Activated T-helper 1 cell treated with anti-CD3 and anti-CD28 coated beads, Interleukin-12 subunit alpha, Interleukin-12 subunit beta, Interleukin-2, Interleukin-4 antibody, amounts not matched to agents 30 ng/mL and 10 ng/mL and 1 ng/mL, durations not matched to agents 14 hours and 24 hours and 36 hours (primary cell): Measurements from ENCODE around the gene SRRM3. TPM values are rescaled to one million over a fixed set of nuclear protein-coding genes. Genes with fewer than 3 reads are reported as not detected.
A peak's percentile ranks its signal among the peaks of the same experiment; 100 is the strongest.
"Not testable (repeated sequence)": the region's sequence is repeated elsewhere in the genome, so short reads cannot be mapped to it uniquely, and the experiment has no call there.

ENCODE experiments used
- DNase-seq: peaks from one replicate; pipeline ENCODE4 v3.0.0; 2021; ENCODE audit warnings: low spot score
- H3K27ac Mint-ChIP-seq: one replicate; pipeline ENCODE4 v1.8.0; 2021; ENCODE audit warnings: mild to moderate bottlenecking, mixed read lengths
- H3K27me3 Mint-ChIP-seq: one replicate; pipeline ENCODE4 v1.8.0; 2022; ENCODE audit warnings: mild to moderate bottlenecking, moderate library complexity, mixed read lengths; ENCODE audit not compliant: insufficient read depth
- H3K36me3 Mint-ChIP-seq: one replicate; pipeline ENCODE4 v1.8.0; 2021; ENCODE audit warnings: low read depth, mixed read lengths
- H3K4me1 Mint-ChIP-seq: one replicate; pipeline ENCODE4 v1.8.0; 2021; ENCODE audit warnings: low read depth, mixed read lengths
- H3K4me3 Mint-ChIP-seq: one replicate; pipeline ENCODE4 v1.8.0; 2021; ENCODE audit warnings: mild to moderate bottlenecking, moderate library complexity, mixed read lengths
- H3K9me3 Mint-ChIP-seq: one replicate; pipeline ENCODE4 v1.8.0; 2021; ENCODE audit warnings: mixed read lengths
- intact Hi-C: fragments of 100-400 bp; cut with micrococcal nuclease; formaldehyde crosslinking; loops from one replicate; pipeline ENCODE4 v1.15.1; 2024
- total RNA-seq: library from RNA; stranded (reverse); gene quantifications from 2 replicates; pipeline ENCODE4 v1.2.3, GENCODE V29; 2022

The SRRM3 gene
- total RNA-seq, 1 donor from 2014 or later = not detected

GRCh38 chr7:76282344-76283253, 80.9 kb downstream of the SRRM3 start:
- DNase-seq = no peak
- intact Hi-C loops = loop anchor here (1.0 kb wide), 1 partner anchor 9 kb away; no protein-coding TSS in a partner anchor
- Mint-ChIP-seq H3K4me1 (peaks cover 12% of the 10 kb centered on the region), H3K27me3 (peaks cover 51% of the 10 kb centered on the region), H3K4me3 (peak overlapping the region; percentile 76), H3K27ac (no peak overlapping the region), H3K9me3 (no peaks in the 10 kb centered on the region), H3K36me3 (peaks cover 3% of the 10 kb centered on the region)

DNA sequence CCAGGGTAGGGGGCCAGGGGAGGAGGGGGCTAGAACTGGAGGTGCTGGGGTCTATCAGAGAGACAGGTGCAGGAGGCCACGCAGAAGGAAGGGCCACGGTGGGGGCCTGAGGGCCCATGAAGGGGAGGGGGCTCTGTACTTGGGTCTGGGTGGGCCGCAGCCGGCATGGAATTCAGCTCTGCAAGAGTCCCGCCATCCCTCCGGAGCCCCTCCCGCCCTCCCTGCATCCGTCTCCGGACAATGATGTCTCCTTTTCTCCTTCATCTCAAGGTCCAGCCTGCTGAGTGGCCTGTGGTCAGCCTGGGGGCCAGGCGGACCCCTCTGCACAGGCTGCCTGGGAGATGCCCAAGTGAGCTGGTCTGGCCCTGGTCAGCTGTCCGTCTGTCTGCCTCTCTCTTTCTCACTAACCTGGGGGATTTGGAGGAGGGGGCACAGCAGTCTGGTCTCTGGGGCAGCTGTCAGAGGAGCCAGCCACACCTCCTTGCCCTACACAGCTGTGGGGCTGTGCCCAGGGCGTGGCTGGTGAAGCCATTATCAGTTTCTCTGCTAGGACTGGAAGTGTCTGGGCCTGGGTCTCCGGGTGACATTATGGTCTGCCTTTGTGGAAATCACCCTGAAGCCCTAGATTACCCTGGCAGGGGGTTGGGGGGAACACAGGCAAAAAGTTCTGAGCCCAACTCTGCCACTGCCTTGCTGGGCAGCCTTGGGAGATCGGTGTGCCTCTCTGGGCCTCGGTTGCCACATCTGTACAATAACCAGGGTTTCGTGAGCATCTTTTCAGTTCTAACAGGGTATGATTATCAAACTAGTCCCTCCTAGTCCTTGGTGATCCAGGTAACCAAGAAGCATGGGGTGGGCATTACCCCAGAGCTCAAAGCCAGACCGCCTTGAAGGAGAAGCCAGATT, 81.8 kb downstream of the SRRM3 start:
- no peak for DNase-seq
- H3K36me3 Mint-ChIP-seq = peaks cover 3% of the 10 kb centered on the region
- intact Hi-C loops = no loop called here
- peak overlapping the region; percentile 62 for H3K4me3 Mint-ChIP-seq
- peaks cover 12% of the 10 kb centered on the region for H3K4me1 Mint-ChIP-seq
- H3K27ac Mint-ChIP-seq = no peak overlapping the region
- H3K9me3 Mint-ChIP-seq = no peaks in the 10 kb centered on the region
- peaks cover 50% of the 10 kb centered on the region for H3K27me3 Mint-ChIP-seq

- Mint-ChIP-seq H3K27me3 (peaks cover 35% of the 10 kb centered on the region), H3K36me3 (peaks cover 3% of the 10 kb centered on the region), H3K4me3 (no peak overlapping the region)
Measured at GRCh38 chr7:76285604-76286374, 84.1 kb downstream of the SRRM3 start.

GRCh38 chr7:76286842-76287403, 85.2 kb downstream of the SRRM3 start:
- Mint-ChIP-seq H3K36me3 (no peaks in the 10 kb centered on the region), H3K27ac (no peak overlapping the region), H3K9me3 (no peaks in the 10 kb centered on the region), H3K4me1 (peaks cover 14% of the 10 kb centered on the region), H3K4me3 (no peak overlapping the region), H3K27me3 (peaks cover 29% of the 10 kb centered on the region)
- no peak for DNase-seq
- intact Hi-C loops = no loop called here

More at GRCh38 chr7:76285604-76286374, 84.1 kb downstream of the SRRM3 start:
- DNase-seq = no peak
- no peak overlapping the region for H3K27ac Mint-ChIP-seq
- H3K4me1 Mint-ChIP-seq = peaks cover 11% of the 10 kb centered on the region
- no peaks in the 10 kb centered on the region for H3K9me3 Mint-ChIP-seq
- intact Hi-C loops = no loop called here

GRCh38 chr7:76290847-76291350, 89.2 kb downstream of the SRRM3 start:
- not testable (repeated sequence) for H3K27ac Mint-ChIP-seq, H3K9me3 Mint-ChIP-seq, DNase-seq, H3K36me3 Mint-ChIP-seq, H3K4me3 Mint-ChIP-seq
- Mint-ChIP-seq H3K4me1 (peaks cover 10% of the 10 kb centered on the region), H3K27me3 (peaks cover 13% of the 10 kb centered on the region)
- intact Hi-C loops = loop anchor here (1.0 to 2.0 kb wide), 7 partner anchors 9 to 113 kb away; no protein-coding TSS in a partner anchor

DNA sequence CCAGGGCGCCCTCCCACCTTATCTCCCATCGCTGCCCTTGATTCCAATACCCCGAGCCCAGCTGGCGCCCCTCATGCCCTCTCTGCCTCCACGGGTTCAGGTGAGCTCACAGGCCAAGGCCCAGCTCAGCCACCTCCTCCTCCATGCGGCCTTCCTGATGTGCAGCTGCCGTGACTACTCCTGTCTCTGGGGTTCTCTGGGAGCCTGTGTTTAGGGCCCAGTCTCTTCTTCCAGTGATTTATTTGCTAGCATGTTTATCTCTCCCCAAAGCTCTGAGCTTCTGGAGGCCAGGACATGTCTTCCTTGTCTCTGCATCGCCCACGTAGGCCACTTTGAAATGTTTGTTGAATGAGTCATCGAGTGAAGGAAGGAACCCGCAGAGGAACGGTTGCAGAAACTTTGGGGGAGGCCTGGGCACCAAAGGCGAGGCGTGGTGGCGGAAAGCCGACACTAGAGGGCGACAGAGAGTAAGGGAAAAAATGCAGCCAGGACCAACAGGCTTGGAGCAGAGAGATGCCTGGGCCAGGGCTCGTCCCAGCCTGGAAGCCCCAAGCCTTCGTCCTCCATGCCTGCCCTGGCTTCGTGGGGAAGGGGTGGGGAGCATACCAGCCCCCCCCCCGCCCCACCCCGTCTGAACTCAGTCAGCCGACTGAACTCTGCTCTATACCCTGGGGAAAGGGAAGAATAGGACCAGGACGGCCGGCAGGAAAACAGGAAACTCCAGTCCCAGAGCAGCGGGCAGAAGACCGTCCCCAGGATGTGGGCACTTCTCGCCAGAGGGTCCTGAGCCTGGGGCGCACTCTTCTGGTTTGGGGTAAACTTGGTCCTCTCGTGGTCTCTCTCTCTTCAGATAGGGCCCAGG, 89.9 kb downstream of the SRRM3 start:
- DNase-seq = peak; percentile 84
- peak overlapping the region; percentile 64 for H3K27ac Mint-ChIP-seq
- H3K36me3 Mint-ChIP-seq = no peaks in the 10 kb centered on the region
- H3K4me3 Mint-ChIP-seq = peak overlapping the region; percentile 43
- H3K4me1 Mint-ChIP-seq = peaks cover 13% of the 10 kb centered on the region
- intact Hi-C loops = loop anchor here (1.0 to 2.0 kb wide), 7 partner anchors 9 to 113 kb away; no protein-coding TSS in a partner anchor
- H3K9me3 Mint-ChIP-seq = no peaks in the 10 kb centered on the region
- H3K27me3 Mint-ChIP-seq = peaks cover 11% of the 10 kb centered on the region

DNA sequence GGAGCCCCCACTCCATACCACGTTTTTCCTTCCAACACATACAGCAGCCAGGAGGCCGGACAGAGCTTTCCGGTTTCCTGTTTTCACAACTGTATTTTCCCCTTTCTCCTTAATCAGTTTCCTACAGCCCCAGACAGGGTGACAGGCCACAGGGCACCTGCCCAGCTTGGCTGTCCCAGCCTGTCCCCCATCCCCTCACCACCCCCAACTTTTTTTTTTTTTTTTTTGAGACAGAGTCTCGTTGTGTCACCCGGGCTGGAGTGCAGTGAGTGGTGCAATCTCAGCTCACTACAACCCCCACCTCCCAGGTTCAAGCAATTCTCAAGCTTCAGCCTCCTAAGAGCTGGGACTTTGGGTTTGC, 90.5 kb downstream of the SRRM3 start:
- Mint-ChIP-seq H3K4me1 (peaks cover 20% of the 10 kb centered on the region), H3K4me3 (no peak overlapping the region), H3K27ac (no peak overlapping the region), H3K9me3 (no peaks in the 10 kb centered on the region), H3K27me3 (peaks cover 11% of the 10 kb centered on the region), H3K36me3 (no peaks in the 10 kb centered on the region)
- intact Hi-C loops = no loop called here
- DNase-seq = no peak

DNA sequence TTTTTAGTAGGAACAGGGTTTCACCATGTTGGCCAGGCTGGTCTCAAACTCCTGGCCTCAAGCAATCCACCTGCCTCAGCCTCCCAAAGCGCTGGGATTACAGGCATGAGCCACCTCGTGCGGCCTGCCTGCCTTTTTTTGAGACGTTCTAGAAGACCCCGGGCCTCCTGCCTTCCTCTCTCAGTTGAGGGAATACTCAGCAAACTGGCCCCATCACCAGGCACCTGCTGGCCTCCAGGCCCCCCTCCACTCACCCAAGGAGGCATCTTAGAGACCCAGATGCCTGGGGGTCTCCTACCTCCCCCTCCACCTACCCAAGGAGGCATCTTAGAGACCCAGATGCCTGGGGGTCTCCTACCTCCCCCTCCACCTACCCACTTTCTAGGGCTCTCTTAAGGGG, 91.2 kb downstream of the SRRM3 start:
- intact Hi-C loops, H3K27me3 Mint-ChIP-seq, H3K4me3 Mint-ChIP-seq, H3K27ac Mint-ChIP-seq, DNase-seq, H3K9me3 Mint-ChIP-seq, H3K36me3 Mint-ChIP-seq: not testable (repeated sequence)
- peaks cover 20% of the 10 kb centered on the region for H3K4me1 Mint-ChIP-seq

DNA sequence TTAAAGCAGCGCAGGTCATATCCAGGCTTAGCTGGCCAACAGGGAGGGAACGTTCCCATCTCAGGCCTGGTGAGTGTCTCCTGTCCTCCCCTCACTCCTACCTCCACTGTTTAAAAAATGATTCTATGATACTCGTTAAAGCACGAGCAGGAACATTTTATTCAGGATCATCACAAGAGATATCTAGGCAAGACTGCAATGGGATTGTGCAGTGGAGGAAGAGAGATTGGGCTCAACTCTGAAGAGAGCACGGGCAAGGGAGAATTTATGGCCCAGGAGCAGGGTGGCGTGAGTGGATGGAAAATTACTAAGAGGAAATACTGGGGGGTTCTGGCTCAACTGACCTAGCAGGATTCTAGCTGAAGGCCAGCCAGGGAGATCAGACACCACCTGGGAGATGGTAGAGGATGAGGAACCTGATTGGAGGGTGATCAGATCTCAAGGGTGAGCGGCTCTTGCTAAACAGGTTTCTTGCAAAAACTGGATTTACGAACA, 91.8 kb downstream of the SRRM3 start:
- peaks cover 7% of the 10 kb centered on the region for H3K27me3 Mint-ChIP-seq
- intact Hi-C loops = no loop called here
- H3K4me3 Mint-ChIP-seq = no peak overlapping the region
- DNase-seq = no peak
- peaks cover 20% of the 10 kb centered on the region for H3K4me1 Mint-ChIP-seq
- H3K36me3 Mint-ChIP-seq = no peaks in the 10 kb centered on the region
- no peaks in the 10 kb centered on the region for H3K9me3 Mint-ChIP-seq
- H3K27ac Mint-ChIP-seq = no peak overlapping the region

DNA sequence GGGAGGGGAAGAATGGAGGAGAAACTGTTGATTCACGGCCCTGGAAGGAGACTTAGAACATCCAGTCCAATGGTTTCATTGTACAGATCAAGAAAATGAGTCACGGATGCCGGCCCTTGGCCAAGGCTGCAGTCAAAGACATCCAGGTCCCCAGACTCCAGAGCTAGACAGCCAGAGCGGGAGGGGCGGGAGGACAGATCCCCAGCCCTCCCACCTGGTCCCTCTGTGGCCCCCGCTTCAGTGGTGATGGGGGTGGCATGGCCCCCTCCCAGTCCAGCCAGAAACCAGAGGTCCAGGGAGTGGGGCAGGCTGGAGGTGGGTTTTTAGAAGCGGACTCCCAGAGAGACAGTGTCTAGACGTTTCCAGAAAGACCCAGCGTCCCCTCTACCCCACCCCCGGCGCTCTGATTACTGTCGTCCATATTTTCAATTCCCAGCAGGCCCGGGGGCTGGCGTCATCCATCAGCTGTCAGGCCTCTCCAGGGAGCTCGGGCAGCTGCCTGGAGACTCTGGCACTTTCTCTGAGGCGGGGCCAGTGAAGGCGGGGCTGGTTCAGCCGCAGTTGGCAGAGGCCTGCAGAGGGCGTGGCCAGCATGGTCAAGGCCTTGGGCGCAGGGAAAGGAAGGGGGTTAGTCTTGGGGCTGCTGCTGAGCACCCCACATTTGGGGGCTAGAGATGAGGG, 92.8 kb downstream of the SRRM3 start:
- intact Hi-C loops = no loop called here
- no peak overlapping the region for H3K4me3 Mint-ChIP-seq
- no peak overlapping the region for H3K27ac Mint-ChIP-seq
- no peaks in the 10 kb centered on the region for H3K9me3 Mint-ChIP-seq
- peaks cover 20% of the 10 kb centered on the region for H3K4me1 Mint-ChIP-seq
- H3K36me3 Mint-ChIP-seq = no peaks in the 10 kb centered on the region
- DNase-seq = no peak
- peaks cover 7% of the 10 kb centered on the region for H3K27me3 Mint-ChIP-seq
